ENCODE results near the gene FAM193A.
"Not testable (repeated sequence)": the region's sequence is repeated elsewhere in the genome, so short reads cannot be mapped to it uniquely, and the experiment has no call there.

FAM193A gene

DNA sequence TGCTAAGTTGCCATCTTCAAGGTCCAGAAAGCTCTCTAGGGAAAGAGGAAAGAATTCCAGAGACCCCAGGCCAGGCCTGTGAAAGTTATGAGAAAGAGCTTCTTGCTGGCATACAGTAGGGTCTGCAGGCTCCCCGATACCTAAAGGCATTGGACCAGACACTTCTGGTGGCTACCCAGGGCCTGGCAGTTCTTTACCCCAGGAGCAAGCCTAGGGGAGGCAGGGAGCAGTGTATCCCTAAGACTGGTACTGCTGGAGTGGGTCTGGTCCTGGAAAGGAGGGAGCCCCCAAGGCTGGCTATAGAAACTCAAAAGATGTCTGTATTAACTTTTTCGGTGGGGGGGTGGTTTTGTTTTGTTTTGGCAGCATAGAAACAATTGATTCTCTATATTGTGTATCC lies 19.8 kb upstream of the FAM193A start:
- DNase-seq (ENCODE audit: low read depth): no peak

DNA sequence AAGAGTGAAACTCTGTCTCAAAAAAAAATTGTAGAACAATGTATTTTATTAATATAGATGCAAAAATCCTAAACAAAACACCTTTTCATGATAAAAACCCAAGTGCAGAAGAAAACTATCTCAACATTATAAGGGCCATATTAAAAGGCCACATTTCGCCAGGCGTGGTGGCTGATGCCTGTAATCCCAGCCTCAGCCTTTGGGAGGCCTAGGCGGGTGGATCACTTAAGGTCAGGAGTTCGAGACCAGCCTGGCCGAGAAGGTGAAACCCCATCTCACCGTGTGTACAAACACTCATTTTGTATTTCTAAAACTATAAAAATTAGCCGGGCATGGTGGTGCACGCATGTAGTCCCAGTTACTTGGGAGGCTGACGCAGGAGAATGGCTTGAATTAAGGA lies 9.9 kb upstream of the FAM193A start:
- DNase-seq (ENCODE audit: low read depth): no peak

DNA sequence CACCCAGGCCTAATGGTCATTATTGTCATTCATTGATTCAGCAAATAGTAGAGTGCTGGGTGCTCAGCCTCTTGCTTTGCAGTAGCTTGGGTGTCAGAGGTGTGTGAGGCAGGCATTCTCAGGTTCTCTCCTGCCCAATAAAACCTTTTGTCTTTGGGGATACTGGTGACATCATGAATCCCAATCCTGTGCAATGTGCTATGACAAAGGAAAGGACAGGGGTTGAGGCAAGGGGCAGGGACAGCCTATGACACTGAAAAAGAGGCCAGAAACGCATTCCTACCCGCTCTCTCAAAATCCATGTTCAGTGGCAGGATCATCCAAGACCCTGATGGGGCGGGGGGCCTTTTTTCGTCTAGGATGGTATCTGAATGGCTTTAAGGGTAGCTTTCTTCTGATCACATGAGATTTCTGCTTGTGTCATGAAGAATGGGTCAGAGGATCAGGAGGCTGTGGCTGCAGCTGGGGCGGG lies 1.5 kb upstream of the FAM193A start:
- DNase-seq (ENCODE audit: low read depth): no peak

DNA sequence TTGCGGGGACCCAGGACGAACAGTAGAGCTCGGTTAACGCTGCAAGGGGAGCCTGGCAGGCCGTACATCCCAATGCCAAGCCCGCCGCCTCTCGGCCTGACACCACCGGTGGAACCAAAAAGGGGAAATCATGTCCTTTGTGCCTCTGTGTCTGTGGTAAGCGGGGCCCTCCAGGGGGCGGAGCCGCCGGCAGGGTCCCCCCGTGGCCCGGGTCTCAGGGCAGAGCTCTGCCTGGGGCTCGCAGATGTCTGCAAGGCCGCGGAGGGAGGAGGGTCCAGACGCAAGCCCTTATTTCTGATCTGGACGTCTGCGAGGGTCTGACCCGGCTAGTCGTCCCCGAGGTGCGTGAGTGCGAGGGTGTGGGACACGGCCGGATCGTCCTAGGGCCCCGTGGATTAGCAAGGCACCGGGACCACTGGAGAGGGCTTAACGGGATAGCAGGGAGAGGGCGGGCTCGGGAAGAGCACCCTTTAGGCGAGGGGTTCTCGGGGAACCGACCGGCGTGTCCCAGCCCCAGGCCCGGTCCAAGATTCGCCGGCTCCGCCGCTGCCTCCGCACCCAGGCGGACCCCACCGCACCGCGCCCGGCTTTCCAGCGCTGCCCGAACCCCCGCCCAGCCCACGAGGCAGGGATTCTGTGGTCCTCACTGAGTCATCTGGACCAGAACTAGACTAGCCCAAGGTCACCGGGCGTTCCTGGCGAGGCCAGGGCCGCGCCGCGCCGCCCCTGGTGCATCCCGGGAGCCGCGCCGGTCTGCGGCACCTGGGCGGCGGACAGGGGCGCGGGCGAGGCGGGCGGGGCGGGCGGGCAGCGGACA lies 863 bp upstream of the FAM193A start:
- peak; percentile 37 for DNase-seq (ENCODE audit: low read depth)

DNA sequence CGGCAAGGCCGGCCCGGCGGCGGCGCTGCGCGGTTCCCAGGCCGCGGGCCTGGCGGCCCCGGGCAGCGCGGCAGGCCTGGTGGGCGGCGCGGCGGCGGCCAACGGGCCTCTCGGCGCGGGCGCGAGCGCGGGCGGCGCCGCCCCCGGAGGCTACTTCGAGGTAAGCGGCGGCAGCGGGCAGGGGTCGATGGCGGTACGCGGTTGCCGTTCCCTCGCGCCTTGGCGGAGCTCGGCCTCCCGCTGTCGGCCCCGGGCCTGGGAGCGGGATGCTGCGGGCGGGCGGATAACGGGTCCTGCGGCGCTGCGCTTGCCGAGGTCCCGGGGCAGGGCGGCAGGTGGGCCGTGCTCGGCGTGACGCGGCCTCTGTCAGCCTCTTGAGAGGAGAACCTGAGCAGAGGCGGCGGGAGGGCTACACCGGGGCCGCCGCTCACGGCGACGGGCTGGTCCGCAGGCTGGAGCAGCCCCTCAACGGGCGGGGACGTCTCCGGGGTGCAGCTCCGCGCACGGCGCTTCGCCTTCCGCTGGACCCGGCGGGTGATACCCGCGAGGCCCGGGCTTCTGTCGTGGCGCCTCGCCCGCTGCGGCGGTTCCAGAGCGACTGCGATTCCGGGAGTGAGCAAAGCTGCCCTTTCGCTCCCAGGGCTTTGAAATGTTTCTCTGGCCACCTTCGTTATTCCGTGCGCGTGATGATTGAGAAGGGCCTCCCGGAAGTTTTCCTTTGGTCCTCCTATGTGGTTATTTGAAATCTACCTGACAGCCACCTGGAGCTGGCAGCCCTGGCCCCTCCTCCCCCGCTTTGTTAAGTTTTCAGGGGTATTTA lies 774 bp downstream of the FAM193A start:
- DNase-seq (ENCODE audit: low read depth): peak; percentile 42

DNA sequence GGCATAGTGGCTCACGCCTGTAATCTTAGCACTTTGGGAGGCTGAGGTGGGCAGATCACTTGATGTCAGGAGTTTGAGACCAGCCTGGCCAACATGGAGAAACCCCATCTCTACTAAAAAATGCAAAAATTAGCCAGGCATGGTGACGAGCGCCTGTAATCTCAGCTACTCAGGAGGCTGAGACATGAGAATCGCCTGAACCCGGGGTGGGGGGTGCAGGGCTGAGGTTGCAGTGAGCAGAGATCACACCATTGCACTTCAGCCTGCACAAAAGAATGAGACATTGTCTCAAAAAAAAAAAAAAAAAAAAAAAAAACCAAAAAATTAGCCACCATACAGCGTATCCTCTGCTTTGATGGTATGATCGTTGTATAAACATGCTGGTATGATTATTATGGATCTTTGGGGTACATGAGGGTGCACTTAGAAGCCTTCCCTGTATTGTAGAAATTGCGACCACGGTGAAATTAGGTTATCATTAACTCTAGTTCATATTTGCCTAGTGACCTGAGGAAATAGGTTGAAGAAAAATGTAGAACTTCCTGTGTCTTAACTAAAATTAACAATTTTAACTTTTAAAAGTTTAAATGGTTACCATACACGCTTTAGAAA lies 7.2 kb downstream of the FAM193A start:
- not testable (repeated sequence) for DNase-seq (ENCODE audit: low read depth)

DNA sequence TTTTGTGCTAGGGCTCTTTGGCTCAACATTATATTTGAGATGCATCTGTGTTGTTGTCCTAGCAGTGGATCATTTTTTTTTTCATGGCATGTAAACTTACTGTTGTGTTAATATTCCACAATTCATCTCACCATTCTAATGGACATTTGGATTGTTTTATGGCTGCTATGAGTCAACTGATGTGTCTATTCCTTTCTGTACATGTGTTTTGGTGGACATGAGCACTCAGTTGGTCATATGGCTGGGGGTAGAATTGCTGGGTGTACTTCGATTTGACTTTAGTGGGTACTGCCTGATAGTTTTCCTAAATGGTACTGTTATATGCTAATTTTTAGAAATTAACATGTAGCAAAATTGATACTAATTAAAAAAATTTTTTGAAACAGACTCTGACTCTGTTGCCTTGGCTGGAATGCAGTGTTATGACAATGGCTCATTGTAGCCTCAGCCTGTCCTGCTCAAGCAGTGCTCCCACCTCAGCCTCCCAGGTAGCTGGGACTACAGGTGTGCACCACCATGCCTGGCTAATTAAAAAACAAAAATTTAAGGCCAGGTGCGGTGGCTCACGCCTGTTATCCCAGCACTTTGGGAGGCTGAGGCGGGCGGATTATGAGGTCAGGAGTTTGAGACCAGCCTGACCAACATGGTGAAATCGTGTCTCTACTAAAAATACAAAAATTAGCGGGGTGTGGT lies 9.0 kb downstream of the FAM193A start:
- no peak for DNase-seq (ENCODE audit: low read depth)

DNA sequence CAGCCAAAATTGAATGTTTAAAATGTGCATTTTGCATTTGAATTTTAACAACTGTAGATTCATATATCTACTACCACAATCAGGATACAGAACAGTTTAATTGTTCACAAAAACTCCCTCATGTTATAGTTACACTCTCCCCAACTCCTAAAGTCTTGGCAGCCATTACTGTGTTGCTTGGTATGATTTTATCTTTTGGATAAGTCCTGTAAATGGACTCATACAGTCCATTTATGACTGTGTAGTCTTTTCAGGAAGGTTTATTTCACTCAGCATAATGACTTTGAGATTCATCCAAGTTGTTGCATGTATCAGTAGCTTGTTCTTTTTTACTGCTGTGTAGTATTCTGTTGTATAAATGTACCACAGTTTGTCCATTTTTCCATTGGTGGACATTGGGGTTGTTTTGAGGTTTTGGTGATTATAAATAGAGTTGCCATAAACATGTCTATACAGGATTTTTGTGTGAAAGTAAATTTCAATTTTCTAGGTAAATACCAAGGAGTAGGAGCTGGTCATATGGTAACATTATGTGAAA lies 9.9 kb downstream of the FAM193A start:
- DNase-seq (ENCODE audit: low read depth): no peak

DNA sequence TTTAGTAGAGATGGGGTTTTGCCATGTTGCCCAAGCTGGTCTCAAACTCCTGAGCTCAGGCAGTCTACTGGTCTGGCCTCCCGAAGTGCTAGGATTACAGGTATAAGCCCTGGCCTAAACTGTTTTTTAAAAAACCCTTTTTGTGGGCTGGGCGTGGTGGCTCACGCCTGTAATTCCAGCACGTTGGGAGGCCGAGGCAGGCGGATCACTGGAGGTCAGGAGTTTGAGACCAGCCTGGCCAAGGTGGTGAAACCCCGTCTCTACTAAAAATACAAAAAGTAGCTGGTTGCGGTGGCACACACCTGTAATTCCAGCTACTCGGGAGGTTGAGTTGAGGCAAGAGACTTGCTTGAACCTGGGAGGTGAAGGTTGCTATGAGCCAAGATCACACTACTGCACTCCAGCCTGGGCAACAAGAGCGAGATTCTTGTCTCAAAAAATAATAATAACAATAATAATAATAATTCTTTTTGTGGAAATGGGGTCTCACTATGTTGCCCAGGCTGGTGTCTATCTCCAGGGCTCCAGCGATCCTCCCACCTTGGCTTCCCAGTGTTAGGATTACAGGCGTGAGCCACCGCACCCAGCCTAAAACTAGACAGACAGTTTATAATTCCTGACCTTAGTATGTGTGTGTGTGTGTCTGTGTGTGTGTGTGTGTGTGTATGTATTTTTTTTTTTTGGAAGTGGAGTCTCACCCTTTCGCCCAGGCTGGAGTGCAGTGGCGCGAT lies 10.7 kb downstream of the FAM193A start:
- not testable (repeated sequence) for DNase-seq (ENCODE audit: low read depth)

DNA sequence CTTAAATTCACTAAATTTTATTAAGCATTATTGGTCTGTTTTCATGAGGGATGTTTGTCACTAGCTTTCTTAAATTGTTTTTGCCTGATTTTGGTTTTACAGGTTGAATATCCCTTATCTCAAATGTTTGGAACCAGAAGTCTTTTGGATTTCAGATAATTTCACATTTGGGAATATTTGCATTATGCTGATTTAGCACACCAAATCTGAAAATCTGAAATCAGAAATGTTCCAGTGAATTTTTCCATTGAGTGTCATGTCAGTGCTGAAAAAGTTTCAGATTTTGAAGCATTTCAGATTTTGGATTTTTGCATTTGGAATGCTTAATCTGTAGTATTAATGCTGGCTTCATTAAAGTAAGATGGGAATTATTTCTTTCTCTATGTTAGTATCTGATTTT lies 14.7 kb downstream of the FAM193A start:
- no peak for DNase-seq (ENCODE audit: low read depth)

DNA sequence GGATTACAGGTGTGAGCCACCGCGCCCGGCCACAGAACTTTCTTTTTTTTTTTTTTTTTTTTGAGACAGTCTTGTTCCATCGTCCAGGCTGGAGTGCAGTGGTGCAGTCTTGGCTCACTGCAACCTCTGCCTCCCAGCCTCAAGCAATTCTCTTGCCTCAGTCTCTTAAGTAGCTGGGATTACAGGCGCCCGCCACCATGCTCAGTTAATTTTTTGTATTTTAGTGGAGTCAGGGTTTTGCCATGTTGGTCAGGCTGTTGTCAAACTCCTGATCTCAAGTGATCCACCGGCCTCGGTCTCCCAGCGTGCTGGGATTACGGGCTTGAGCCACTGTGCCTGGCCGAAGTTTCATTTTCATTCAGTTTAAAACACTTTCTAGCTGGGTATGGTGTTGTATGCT lies 16.4 kb downstream of the FAM193A start:
- no peak for DNase-seq (ENCODE audit: low read depth)

DNA sequence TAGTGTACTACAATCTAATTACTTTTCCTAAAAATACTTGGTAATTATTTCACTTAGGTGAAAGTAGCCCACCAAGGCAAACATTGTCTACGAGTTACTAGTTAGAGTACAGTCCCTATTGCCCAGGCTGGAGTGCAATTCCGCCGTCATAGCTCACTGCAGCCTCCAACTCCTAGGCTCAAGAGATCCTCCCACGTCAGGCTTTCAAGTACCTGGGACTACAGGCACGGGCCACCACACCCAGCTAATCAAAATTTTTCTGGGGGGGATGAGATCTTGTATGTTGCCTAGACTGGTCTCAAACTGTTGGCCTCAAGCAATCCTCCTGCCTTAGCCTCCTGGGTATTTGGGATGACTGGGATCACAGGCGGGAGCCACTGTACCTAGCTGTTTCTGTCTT lies 21.9 kb downstream of the FAM193A start:
- DNase-seq (ENCODE audit: low read depth): no peak

DNA sequence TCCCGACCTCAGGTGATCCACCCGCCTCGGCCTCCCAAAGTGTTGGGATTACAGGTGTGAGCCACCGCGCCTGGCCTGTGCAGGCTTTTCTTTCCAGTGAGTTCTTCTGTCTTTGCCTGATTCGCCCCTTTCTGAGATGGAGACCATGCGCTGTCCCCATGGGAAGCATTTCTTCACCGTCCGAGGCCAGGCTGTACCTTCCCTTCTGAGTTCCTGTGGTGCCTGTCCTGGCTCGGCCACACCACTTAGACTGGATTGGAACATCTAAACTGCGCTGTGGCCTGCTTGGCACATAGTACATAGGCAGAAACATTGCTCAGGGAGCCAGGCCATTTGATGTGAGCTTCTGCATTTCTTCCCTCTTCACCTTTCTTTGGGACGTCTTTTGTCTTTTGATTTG lies 23.7 kb downstream of the FAM193A start:
- DNase-seq (ENCODE audit: low read depth): no peak

DNA sequence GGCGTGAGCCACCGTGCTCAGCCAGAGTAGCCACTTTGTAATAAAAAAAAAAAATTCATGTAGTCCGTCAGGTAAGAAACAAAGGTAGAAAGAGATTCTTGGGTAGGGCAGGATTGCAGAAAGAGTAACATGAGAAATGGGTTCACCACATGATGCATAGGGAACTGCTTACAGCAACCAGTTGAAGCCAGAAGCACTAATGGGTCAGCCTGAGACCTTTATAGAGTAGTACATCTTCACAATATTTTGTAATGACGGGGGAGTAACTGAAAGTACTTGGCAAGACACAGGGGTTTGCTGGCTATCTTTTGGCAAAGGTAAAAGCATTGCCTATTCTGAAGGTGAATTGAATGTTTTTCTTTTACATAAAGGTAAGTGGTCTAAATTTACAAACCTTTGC lies 29.1 kb downstream of the FAM193A start:
- no peak for DNase-seq (ENCODE audit: low read depth)

DNA sequence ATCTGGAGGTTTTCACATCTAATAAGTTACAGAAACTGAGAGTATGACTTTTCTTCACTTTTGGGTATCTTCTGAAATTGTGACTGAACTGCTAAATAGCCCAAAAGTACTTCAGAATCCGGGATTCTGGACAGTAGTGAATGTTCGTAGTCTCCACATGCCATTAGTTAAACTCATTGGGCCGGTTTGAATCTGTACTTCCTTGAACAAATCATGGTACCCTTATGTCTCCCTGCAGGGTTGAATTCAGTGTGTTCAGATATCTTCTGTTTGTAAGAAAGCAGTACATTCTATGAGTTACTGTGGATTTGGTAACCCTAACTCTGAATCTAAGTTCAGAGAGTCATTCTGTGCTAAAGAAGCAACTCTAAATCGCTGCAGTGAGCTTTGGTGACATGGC lies 33.6 kb downstream of the FAM193A start:
- DNase-seq (ENCODE audit: low read depth): no peak

DNA sequence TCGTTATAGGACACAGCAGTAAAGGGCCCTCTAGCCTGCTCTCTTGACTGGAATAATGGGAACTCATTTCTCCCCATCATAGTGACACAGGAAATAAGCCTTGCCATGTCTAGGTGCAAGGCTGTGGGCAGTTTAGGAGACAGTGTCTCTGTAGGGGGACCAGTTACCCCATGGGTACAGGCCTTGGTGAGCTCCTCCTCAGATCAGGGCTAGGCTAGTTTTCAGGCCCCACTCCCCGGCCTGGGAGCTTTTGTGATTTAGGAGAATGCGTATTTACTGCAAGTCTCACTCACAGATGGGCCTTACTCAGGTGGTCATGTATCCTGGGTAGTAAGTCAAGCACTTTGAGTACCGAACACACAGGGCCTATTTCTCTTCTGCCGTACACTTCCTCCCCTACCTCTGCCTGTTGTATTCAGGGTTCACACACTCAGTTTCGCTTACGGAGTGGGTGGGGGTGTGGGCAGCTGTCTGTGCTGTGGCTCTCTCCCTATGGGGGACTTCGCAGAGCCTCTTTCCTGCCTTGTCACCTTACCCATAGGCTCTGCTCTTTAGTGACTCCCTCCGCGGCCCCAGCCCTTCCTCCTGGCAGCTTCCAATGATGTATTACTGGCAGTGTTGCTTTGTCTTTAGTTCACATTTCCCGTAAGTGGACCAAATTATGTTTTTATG lies 34.2 kb downstream of the FAM193A start:
- DNase-seq (ENCODE audit: low read depth): peak; percentile 55

DNA sequence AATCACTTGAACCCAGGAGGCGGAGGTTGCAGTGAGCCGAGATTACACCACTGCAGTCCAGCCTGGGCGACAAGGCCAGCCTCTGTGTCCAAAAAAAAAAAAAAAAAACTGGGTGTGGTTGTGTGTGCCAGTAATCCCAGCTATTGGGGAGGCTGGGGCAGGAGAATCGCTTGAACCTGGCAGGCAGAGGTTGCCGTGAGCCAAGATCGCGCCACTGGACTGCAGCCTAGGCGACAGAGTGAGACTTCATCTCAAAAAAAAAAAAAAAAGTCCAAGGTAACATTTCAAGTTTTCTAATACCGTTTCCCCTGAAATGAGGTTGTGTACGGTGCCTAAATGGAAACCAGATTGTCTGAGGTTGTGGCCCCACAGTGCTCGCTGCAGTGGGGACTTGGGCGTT lies 35.6 kb downstream of the FAM193A start:
- DNase-seq (ENCODE audit: low read depth): no peak

DNA sequence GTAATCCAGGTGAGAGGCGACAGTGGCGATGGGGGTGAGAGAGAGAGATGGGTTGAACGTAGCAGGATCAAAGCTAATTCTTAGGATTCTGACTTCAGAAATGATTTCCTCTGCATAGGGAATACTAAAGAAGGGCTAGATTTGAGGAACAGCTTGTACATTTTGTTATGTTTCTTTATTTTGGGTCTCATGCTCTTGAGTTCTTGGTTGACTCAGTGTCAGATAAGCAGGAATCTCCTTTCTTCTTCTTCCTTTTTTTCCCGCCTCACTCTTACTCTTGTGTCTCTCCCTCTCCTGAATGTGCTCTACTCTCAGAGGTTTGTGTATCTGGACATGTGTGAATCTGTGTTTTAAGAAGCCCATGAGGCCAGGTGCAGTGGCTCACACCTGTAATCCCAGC lies 36.4 kb downstream of the FAM193A start:
- no peak for DNase-seq (ENCODE audit: low read depth)

DNA sequence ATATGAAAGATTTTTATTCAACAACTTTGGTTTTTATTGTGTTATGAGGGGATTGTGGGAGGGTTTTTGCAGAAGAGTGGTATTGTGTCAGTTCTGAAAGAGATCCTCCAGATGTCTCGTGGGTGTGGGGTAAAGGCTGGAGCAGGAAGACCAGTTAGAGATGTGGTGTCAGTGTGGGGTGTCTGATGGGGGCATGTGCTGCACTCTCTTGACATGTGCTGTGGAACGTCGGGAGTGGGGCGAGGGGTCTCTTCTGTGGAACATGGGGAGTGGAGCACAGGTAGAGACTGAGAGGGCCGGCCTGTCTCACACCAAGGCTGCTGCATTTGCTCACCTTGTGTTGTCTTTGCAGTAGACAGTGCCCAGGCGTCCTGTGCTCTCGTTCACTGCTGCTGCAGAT lies 37.6 kb downstream of the FAM193A start:
- DNase-seq (ENCODE audit: low read depth): no peak

DNA sequence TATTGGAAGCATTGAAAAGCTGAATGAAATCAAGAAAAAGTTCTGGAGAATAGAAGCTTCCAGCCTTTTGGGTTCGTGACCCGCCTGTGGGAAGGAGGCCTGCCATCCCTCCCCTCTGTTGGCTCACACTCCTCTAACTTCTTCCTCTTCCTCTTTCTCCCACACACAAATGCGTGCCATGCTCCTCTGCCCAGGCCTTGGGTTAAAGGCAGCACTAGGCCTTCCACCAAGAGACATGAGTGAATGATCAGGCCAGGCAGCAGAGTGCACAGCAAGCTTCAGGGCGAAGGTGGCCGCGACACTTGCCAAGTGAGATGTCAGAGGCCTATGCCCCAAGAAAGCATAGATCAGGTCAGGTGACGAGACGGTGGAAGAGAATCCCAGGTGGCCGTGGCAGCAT lies 38.4 kb downstream of the FAM193A start:
- DNase-seq (ENCODE audit: low read depth): no peak

DNA sequence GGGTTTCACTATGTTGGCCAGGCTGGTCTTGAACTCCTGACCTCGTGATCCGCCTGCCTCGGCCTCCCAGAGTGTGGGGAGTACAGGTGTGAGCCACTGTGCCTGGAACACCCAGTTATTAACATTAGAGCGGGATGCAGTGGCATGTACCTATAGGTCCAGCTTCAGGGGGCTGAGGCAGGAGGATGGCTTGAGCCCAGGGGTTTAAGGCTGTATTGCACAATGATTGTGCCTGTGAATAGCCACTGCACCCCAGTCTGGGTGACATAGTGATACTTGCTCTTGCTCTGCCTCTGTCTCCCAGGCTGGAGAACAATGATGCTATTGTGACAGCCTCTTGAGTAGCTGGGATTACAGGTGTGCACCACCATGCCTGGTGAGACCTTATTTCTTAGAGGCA lies 39.8 kb downstream of the FAM193A start:
- DNase-seq (ENCODE audit: low read depth): no peak
